OCI-LY3 (cell line): ENCODE results near the gene NHLRC2.

Experiments
- H2AFZ ChIP-seq: fragments of 200-600, 300-600 bp; shearing (Covaris generic); 2 replicates; pipeline ENCODE4 v1.6.0; 2014; ENCODE audit warnings: antibody characterized with exemption, low read depth, low read length
- H3K27ac ChIP-seq: fragments of 200-600, 300-600 bp; sonication (generic); 2 replicates; pipeline ENCODE4 v1.5.1; 2014; ENCODE audit warnings: mild to moderate bottlenecking, low read length, moderate library complexity, mixed read lengths
- H3K27me3 ChIP-seq: fragments of 200-600, 300-600 bp; sonication (generic); 2 replicates; pipeline ENCODE4 v1.6.1; 2014; ENCODE audit warnings: low read depth, low read length, mixed read lengths
- H3K36me3 ChIP-seq: fragments of 200-600, 300-600 bp; sonication (generic); replicated peaks from 2 replicates; pipeline ENCODE3; 2014; ENCODE audit warnings: low read depth, low read length, mixed read lengths
- H3K4me1 ChIP-seq: fragments of 300-600, 200-600 bp; sonication (generic); 2 replicates; pipeline ENCODE4 v1.6.1; 2014; ENCODE audit warnings: low read length, mixed read lengths
- H3K4me2 ChIP-seq: fragments of 200-600, 300-600 bp; sonication (generic); 2 replicates; pipeline ENCODE4 v1.6.1; 2014; ENCODE audit warnings: low read length, mixed read lengths
- H3K4me3 ChIP-seq: fragments of 300-600, 200-600 bp; sonication (generic); 2 replicates; pipeline ENCODE4 v1.5.1; 2014; ENCODE audit warnings: antibody characterized with exemption, mild to moderate bottlenecking, low read length, moderate library complexity
- H3K79me2 ChIP-seq: fragments of 300-600, 200-600 bp; shearing (Covaris generic); 2 replicates; pipeline ENCODE4 v1.6.1; 2014; ENCODE audit warnings: mild to moderate bottlenecking, low read length, mixed read lengths
- H3K9ac ChIP-seq: fragments of 300-600, 200-600 bp; shearing (Covaris generic); 2 replicates; pipeline ENCODE4 v1.6.0; 2014; ENCODE audit warnings: mild to moderate bottlenecking, low read length, moderate library complexity
- H3K9me3 ChIP-seq: fragments of 200-600, 300-600 bp; shearing (Covaris generic); 2 replicates; pipeline ENCODE4 v1.6.1; 2014; ENCODE audit warnings: low read length, mixed read lengths; ENCODE audit not compliant: insufficient read depth
- H4K20me1 ChIP-seq: fragments of 200-600, 300-600 bp; sonication (generic); 2 replicates; pipeline ENCODE4 v1.6.1; 2016; ENCODE audit warnings: low read length, mixed read lengths; ENCODE audit not compliant: insufficient read depth
- EZH2phosphoT487 ChIP-seq: fragments of 200-600 bp; shearing (Covaris generic); IDR thresholded peaks from 2 replicates; pipeline ENCODE4 v1.6.1; 2018; ENCODE audit warnings: antibody characterized with exemption, mixed run types, low read depth
- TF ChIP-seq, protein P1 (sequence below): fragments of 200-600, 300-600 bp; sonication (generic); IDR thresholded peaks from 2 replicates; pipeline ENCODE4 v1.5.1; 2014; ENCODE audit warnings: antibody characterized with exemption, low read length, low read depth

NHLRC2 gene

DNA sequence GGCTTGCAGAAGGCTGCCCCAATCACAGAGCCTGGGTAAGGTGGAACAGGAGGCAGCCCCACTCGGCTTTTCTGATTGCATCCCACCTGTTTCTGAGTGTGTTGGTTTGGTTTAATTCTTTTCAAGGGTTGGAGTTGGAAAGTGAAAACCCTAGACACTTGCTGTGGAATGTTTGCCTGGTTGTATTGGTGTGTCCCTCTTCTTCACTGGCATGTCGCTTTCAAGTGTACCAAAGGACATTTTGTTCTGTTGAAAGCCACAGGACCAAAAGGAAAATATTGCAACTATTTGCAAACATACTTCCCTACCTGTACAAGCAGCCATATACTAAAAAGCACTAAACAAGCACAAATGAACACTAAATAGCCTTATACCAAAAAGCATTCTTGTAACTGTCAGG is 60.5 kb downstream of the NHLRC2 start:
- Histone ChIP-seq H4K20me1 (no peaks in the 10 kb centered on the region), H3K4me3 (no peak overlapping the region), H3K27me3 (no peaks in the 10 kb centered on the region), H3K79me2 (no peaks in the 10 kb centered on the region), H2AFZ (no peak overlapping the region), H3K4me2 (no peak overlapping the region), H3K9me3 (no peaks in the 10 kb centered on the region), H3K9ac (no peak overlapping the region), H3K27ac (no peak overlapping the region), H3K36me3 (peaks cover 13% of the 10 kb centered on the region), H3K4me1 (peaks cover 13% of the 10 kb centered on the region)
- TF ChIP-seq, protein P1, sequence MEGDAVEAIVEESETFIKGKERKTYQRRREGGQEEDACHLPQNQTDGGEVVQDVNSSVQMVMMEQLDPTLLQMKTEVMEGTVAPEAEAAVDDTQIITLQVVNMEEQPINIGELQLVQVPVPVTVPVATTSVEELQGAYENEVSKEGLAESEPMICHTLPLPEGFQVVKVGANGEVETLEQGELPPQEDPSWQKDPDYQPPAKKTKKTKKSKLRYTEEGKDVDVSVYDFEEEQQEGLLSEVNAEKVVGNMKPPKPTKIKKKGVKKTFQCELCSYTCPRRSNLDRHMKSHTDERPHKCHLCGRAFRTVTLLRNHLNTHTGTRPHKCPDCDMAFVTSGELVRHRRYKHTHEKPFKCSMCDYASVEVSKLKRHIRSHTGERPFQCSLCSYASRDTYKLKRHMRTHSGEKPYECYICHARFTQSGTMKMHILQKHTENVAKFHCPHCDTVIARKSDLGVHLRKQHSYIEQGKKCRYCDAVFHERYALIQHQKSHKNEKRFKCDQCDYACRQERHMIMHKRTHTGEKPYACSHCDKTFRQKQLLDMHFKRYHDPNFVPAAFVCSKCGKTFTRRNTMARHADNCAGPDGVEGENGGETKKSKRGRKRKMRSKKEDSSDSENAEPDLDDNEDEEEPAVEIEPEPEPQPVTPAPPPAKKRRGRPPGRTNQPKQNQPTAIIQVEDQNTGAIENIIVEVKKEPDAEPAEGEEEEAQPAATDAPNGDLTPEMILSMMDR, result no peak
- TF ChIP-seq EZH2phosphoT487, result no peak

DNA sequence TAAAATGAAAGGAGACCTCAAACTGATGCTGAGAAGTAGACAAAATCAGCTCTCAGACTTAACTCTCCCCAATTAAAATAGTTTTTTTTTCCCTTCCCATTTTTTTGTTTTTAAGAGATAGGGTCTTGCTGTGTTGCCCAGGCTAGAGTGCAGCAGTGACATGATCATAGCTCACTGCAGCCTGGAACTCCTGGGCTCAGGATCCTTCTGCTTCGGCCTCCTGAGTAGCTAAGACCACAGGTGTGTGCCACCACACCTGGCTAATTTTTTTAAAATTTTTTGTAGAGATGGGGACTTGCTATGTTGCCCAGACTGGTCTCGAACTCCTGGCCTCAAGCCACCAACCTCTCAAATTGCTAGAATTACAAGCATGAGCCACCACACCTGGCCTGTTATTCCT is 61.1 kb downstream of the NHLRC2 start:
- H3K4me1 ChIP-seq, result peaks cover 13% of the 10 kb centered on the region
- H4K20me1 ChIP-seq, result no peaks in the 10 kb centered on the region
- no peaks in the 10 kb centered on the region for H3K27me3 ChIP-seq
- H2AFZ ChIP-seq, result no peak overlapping the region
- no peaks in the 10 kb centered on the region for H3K79me2 ChIP-seq
- no peak overlapping the region for H3K27ac ChIP-seq
- no peak overlapping the region for H3K4me3 ChIP-seq
- peaks cover 13% of the 10 kb centered on the region for H3K36me3 ChIP-seq
- no peaks in the 10 kb centered on the region for H3K9me3 ChIP-seq
- H3K4me2 ChIP-seq, result no peak overlapping the region
- TF ChIP-seq, protein P1, result no peak
- no peak for TF ChIP-seq EZH2phosphoT487
- H3K9ac ChIP-seq, result no peak overlapping the region

DNA sequence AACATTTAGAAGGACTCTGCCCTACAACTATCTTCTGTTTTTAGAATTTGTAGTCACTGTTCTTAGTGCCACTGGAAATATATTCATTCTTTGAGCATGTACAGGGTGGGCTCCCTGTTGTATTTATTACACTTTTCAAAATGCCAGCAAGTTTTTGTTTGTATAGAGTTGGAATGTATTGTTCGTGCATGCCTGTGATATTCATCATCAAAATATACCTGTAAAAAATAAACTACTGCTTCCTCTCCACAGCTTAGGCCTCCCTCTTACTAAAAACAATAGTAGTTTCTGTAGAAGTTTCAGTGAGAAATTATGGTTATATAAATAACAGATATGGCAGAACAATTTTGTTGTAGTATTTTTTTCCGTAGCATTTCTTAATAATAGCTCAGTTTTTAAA is 61.6 kb downstream of the NHLRC2 start:
- H3K4me3 ChIP-seq, result no peak overlapping the region
- H3K27ac ChIP-seq, result no peak overlapping the region
- H3K9me3 ChIP-seq, result no peaks in the 10 kb centered on the region
- H2AFZ ChIP-seq, result no peak overlapping the region
- peaks cover 13% of the 10 kb centered on the region for H3K4me1 ChIP-seq
- H4K20me1 ChIP-seq, result no peaks in the 10 kb centered on the region
- H3K79me2 ChIP-seq, result no peaks in the 10 kb centered on the region
- TF ChIP-seq, protein P1, result no peak
- TF ChIP-seq EZH2phosphoT487, result no peak
- no peak overlapping the region for H3K4me2 ChIP-seq
- no peaks in the 10 kb centered on the region for H3K27me3 ChIP-seq
- H3K36me3 ChIP-seq, result peaks cover 13% of the 10 kb centered on the region
- no peak overlapping the region for H3K9ac ChIP-seq

DNA sequence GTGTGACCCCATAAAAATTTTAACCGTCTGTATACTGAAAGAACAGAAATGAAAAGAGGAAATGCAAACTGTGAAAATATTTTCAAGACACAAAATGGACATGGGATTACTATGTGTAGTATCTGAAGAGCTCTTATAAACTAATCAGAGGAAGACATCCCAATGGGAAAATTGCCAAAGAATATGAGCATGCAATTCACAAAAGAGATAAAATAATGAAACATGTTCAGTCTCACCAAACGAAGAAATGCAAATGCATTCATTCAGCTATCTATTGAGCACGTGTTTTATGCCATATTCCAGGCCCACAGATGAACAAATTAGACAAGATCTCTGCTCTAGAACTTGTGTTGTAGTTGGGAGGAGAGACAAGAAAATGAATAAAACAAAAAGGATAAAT is 63.2 kb downstream of the NHLRC2 start:
- H3K79me2 ChIP-seq, result no peaks in the 10 kb centered on the region

More for the DNA sequence above, 63.2 kb downstream of the NHLRC2 start:
- Histone ChIP-seq H3K36me3 (peaks cover 13% of the 10 kb centered on the region), H2AFZ (no peak overlapping the region), H3K4me2 (no peak overlapping the region), H3K27ac (no peak overlapping the region), H3K9me3 (no peaks in the 10 kb centered on the region), H4K20me1 (no peaks in the 10 kb centered on the region), H3K27me3 (no peaks in the 10 kb centered on the region), H3K4me3 (no peak overlapping the region), H3K4me1 (peaks cover 13% of the 10 kb centered on the region), H3K9ac (no peak overlapping the region)
- TF ChIP-seq, protein P1, result no peak
- no peak for TF ChIP-seq EZH2phosphoT487
